ENCODE data around the gene MBOAT7. TPM values are rescaled to one million over a fixed set of nuclear protein-coding genes. Genes with fewer than 3 reads are reported as not detected.
"Not testable (repeated sequence)": the region's sequence is repeated elsewhere in the genome, so short reads cannot be mapped to it uniquely, and the experiment has no call there.

Gene MBOAT7
- polyA plus RNA-seq, 3 donors = 44.6 to 60.5 (median 54.0) TPM

- peak; percentile 100 for DNase-seq (ENCODE audit: low read depth in 3 of 3, low spot score in 2 of 3)
Observed at GRCh38 chr19:54189735-54190502, 539 bp upstream of the MBOAT7 start.

- DNase-seq (ENCODE audit: low read depth in 3 of 3, low spot score in 2 of 3) = no peak
Observed at GRCh38 chr19:54188215-54188871, 1.0 kb downstream of the MBOAT7 start.

- no peak for DNase-seq (ENCODE audit: low read depth in 3 of 3, low spot score in 2 of 3)
Observed at GRCh38 chr19:54186934-54187381, 2.4 kb downstream of the MBOAT7 start.

DNA sequence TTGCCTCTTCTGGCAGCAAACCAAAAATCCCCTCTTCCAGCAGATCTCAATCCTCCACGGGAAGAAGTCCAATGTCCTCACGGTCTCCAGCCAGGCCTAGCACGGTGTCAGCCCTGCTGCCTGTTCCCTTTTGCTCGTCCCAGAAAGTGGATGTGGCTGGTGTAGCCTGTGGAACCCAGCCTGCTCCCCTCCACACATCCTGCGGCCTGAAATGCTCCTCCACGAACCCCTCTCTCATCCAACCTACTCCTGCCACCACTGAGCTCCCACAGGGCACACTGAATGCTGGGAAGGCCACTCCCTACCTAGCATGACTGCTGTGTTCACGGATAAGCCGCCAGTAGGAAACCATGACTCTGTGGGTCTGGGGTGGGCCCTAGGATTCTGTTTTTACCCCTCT lies 3.0 kb downstream of the MBOAT7 start:
- no peak for DNase-seq (ENCODE audit: low read depth in 3 of 3, low spot score in 2 of 3)

DNA sequence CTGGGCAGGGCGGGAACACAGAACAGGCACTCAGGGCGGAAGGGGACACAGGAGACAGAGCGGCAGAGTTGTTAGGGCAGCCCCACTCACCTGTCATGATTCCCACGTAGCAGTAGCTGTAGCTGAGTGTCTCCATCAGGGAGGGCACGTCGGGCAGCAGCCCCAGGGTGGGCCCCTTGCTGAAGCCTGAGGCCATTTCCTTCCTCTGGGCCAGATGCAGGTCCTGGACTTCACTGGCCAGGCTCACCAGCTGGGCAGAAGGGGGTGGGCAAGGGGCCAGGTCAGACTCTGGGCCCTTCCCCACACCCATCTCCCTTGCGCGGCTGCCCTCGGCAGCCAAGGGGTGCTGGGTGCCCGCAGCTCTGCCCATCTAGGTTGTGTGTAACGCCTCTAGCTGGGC lies 5.9 kb downstream of the MBOAT7 start:
- DNase-seq (ENCODE audit: low read depth in 3 of 3, low spot score in 2 of 3) = no peak

DNA sequence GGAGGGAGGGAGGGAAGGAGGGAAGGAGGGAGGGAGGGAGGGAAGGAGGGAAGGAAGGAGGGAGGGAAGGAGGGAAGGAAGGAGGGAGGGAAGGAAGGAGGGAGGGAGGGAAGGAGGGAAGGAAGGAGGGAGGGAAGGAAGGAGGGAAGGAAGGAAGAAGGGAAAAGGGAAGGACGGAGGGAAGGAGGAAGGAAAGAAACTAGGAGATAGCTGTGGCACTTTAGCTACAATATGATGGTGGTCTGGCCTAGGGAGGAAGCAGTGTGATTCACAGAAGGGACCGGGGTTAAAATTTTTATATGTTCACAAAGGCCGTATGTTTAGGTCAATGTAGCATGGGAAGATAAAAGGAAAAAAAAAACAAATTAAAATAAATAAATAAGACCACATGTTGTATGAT lies 7.5 kb downstream of the MBOAT7 start:
- not testable (repeated sequence) for DNase-seq (ENCODE audit: low read depth in 3 of 3, low spot score in 2 of 3)

GRCh38 chr19:54180691-54181091 lies 8.7 kb downstream of the MBOAT7 start:
- DNase-seq (ENCODE audit: low read depth in 3 of 3, low spot score in 2 of 3) = no peak

- DNase-seq (ENCODE audit: low read depth in 3 of 3, low spot score in 2 of 3) = peak in 2 of 3 donors; percentile 61 to 75
Observed at GRCh38 chr19:54179921-54180461, 9.4 kb downstream of the MBOAT7 start.

DNA sequence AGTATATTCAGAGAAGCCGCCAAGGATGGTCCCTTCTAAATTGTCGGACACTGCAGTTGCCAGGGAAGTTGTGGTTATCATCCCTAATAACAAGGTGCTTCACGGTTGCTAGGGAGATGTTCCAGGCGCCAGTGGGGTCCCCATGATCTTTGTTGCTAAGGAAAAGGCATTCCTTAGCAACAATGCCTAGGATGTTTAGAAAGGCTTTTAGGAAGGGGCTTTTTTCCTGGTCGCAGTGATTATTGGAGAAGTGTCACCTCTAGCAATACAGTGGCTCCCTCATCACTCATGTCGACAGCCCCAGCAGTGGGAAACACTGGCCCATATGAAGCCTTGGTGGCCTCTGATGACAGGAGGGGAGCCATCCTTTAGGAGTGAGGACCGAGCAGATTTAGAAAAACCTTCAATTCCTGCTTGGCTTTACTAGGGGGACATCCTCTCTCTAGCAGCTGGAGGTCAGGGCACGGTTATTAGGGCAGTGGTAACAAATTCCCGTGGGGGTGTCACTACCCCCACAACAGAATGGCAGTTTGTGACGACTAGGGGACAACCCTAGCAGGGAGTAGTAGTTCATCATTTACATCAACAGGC lies 10.0 kb downstream of the MBOAT7 start:
- no peak for DNase-seq (ENCODE audit: low read depth in 3 of 3, low spot score in 2 of 3)

GRCh38 chr19:54178581-54179261 lies 10.7 kb downstream of the MBOAT7 start:
- DNase-seq (ENCODE audit: low read depth in 3 of 3, low spot score in 2 of 3) = no peak

DNA sequence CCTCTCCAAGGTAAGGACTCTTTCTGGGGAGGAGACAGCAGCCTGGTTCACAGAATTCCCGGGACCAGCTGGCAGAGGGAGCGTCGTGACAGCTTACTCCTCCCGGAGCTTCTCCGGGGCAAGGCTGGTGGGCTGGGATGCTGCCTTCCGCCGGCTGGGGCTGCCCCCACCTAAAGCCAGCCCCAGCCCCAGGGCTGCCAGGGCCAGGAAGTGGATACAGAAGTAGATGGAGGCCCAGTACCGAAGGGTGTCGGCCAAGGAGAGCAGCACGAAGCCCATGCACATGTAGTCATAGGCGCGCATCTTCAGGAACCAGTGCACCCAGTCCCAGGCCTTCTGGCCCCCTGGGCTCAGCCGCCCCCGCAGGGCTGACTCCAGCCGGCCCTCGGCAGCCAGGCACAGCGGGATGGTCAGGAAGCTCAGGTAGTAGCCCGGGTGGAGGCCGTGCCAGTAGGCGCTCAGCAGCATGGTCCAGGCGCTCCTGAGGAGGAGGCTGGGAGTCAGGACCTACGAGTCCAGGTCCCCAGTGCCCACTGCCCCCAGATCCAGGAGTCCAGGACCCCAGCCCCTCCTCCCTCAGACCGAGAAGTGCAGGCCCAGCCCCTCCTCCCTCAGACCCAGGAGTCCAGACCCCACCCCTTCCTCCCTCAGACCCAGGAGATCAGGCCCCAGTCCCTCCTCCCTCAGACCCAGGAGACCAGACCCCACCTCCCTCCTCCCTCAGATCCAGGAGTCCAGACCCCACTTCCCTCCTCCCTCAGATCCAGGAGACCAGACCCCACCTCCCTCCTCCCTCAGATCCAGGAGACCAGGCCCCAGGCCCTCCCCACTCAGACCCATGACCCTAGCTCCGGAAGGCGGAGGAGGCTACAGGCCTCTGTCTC lies 15.2 kb downstream of the MBOAT7 start:
- DNase-seq (ENCODE audit: low read depth in 3 of 3, low spot score in 2 of 3) = no peak

DNA sequence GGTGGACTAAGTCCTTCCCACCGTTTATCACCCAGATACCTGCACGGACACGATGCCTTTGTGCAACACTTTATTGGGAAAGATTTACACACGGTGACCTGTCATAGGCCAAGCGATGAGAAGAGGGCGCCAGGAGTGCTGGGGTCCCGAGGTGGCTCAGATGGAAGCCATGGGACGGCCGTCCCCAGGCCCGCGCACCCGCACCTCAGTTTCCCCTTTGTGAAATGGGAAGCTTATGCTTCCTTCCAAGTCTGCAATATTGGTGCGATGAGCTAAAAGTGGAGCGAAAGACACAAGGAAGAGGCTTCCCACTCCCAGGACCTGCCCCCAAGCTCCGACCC lies 16.1 kb downstream of the MBOAT7 start:
- no peak for DNase-seq (ENCODE audit: low read depth in 3 of 3, low spot score in 2 of 3)

- no peak for DNase-seq (ENCODE audit: low read depth in 3 of 3, low spot score in 2 of 3)
Observed at GRCh38 chr19:54172471-54173358, 16.7 kb downstream of the MBOAT7 start, which contains the start of gene TMC4. TSS of gene TMC4 (minus strand) at chr19:54173160. CDS start at chr19:54173117, 43 bp downstream.

GRCh38 chr19:54171736-54172431 lies 17.5 kb downstream of the MBOAT7 start:
- DNase-seq (ENCODE audit: low read depth in 3 of 3, low spot score in 2 of 3) = not testable (repeated sequence)

DNA sequence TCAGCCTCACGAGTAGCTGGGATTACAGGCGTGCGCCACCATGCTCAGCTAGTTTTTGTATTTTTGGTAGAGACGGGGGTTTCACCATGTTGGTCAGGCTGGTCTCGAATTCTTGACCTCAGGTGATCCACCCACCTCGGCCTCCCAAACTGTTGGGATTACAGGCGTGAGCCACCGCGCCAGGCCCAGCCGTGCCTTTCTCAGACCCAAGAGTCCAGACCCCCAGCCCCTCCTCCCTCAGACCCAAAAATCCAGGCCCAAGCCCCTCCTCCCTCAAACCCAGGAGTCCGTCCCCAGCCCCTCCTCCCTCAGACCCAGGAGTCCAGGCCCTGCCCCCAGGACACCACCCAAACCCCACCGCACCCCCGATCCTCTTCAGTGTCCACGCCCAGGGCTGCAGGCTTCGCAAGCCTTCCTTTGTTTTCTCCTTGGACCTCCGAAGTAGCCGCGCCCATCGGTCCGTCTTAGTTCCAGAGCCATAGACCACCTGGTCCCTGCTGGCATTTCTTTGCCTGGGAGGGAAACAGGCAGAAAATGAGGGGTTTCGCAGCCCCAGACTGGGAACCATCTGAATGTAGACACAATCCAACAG lies 20.1 kb downstream of the MBOAT7 start:
- no peak for DNase-seq (ENCODE audit: low read depth in 3 of 3, low spot score in 2 of 3)

DNA sequence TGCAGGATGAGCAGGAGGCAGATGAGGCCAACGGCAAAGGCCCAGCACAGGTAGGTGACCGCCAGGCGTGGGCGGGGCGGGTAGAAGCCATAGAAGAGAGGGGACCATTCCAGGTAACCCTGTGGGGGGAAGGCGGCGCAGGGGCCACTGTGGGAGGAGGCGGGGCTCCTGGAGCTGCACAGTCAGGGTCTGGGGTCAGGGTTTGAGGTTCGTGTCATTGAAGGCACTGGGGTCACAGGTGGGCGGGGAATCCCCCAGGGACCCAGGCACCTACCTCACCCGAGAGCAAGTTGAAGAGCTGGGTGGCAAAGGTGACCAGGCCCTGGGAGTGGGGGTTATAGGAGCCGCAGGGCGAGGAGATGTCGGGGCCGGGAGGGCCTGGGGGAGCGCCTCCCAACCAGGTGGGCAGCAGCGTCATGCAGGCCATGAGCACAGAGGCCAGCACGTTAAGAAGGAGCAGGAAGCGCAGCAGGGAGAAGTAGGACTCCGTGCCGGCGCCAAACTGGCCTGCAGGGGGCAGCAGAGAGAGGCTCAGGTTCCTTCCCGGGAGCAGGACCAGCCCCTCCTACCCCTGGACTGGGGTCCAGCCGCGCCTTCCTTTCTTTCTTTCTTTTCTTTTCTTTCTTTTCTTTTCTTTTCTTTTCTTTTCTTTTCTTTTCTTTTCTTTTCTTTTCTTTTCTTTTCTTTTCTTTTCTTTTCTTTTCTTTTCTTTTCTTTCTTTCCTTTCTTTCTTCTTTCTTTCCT lies 21.0 kb downstream of the MBOAT7 start:
- DNase-seq (ENCODE audit: low read depth in 3 of 3, low spot score in 2 of 3) = peak in 2 of 3 donors; percentile 76 to 82

GRCh38 chr19:54165222-54165621 lies 24.2 kb downstream of the MBOAT7 start:
- DNase-seq (ENCODE audit: low read depth in 3 of 3, low spot score in 2 of 3) = no peak
